Smooth muscle cell (in vitro differentiated cells): Measurements from ENCODE around the gene PHF12. TPM values are rescaled to one million over a fixed set of nuclear protein-coding genes. Genes with fewer than 3 reads are reported as not detected.
"Not testable (repeated sequence)": the region's sequence is repeated elsewhere in the genome, so short reads cannot be mapped to it uniquely, and the experiment has no call there.

ENCODE experiments used
- DNase-seq: peaks from one replicate; lab custom pipeline; 2025; ENCODE audit not compliant: unreplicated experiment; lab: John Stamatoyannopoulos, UW
- H2AFZ ChIP-seq: fragments of 200-600 bp; sonication (generic); 2 replicates; pipeline ENCODE4 v1.6.0; 2016; ENCODE audit warnings: antibody characterized with exemption, low read depth, mild to moderate bottlenecking
- H3F3A ChIP-seq: fragments of 200-600 bp; sonication (generic); 2 replicates; pipeline ENCODE4 v1.6.0; 2017; ENCODE audit warnings: antibody characterized with exemption, low read depth
- H3K27ac ChIP-seq: fragments of 200-600 bp; sonication (generic); 2 replicates; pipeline ENCODE4 v1.5.1; 2016; ENCODE audit warnings: low read depth, mild to moderate bottlenecking
- H3K27me3 ChIP-seq: fragments of 200-600 bp; sonication (generic); 2 replicates; pipeline ENCODE4 v1.6.1; 2016; ENCODE audit warnings: low read depth, mild to moderate bottlenecking
- H3K36me3 ChIP-seq: fragments of 200-600 bp; sonication (generic); 2 replicates; pipeline ENCODE4 v1.5.1; 2016; ENCODE audit warnings: low read depth
- H3K4me1 ChIP-seq: fragments of 200-600 bp; sonication (generic); 2 replicates; pipeline ENCODE4 v1.5.1; 2016; ENCODE audit warnings: low read depth
- H3K4me2 ChIP-seq: fragments of 200-600 bp; sonication (generic); 2 replicates; pipeline ENCODE4 v1.6.0; 2016; ENCODE audit warnings: mild to moderate bottlenecking
- H3K4me3 ChIP-seq: fragments of 200-600 bp; sonication (generic); 2 replicates; pipeline ENCODE4 v1.5.1; 2016; ENCODE audit warnings: mild to moderate bottlenecking
- H3K79me2 ChIP-seq: fragments of 200-600 bp; sonication (generic); 2 replicates; pipeline ENCODE4 v1.6.0; 2016; ENCODE audit warnings: low read depth, mild to moderate bottlenecking
- H3K9ac ChIP-seq: fragments of 200-600 bp; sonication (generic); 2 replicates; pipeline ENCODE4 v1.6.0; 2016; ENCODE audit warnings: low read depth
- H3K9me3 ChIP-seq: fragments of 200-600 bp; sonication (generic); replicated peaks from 2 replicates; pipeline ENCODE4 v1.5.1; 2016; ENCODE audit warnings: low read depth
- H4K20me1 ChIP-seq: fragments of 200-600 bp; sonication (generic); 2 replicates; pipeline ENCODE4 v1.6.0; 2016; ENCODE audit warnings: low read depth
- CTCF ChIP-seq: fragments of 200-600 bp; sonication (generic); IDR thresholded peaks from 2 replicates; pipeline ENCODE4 v1.5.1; 2017; ENCODE audit warnings: borderline replicate concordance, mild to moderate bottlenecking, antibody characterized with exemption; ENCODE audit not compliant: insufficient read depth, poor library complexity, severe bottlenecking
- WGBS: methylation state at CpG from one replicate; pipeline ENCODE4 v1.1.7; 2016; ENCODE audit warnings: low lambda C conversion rate; 5-methylcytosine and 5-hydroxymethylcytosine counted together
- polyA plus RNA-seq: library from polyadenylated mRNA; unstranded; fragments of >200 nt; fragmentation: Nextera tagmentation; extraction: Ambion mirVana; gene quantifications from 2 replicates; pipeline ENCODE4 v1.2.1, GENCODE V29; 2016
- total RNA-seq: library from RNA; depleted of rRNA; stranded (reverse); fragments of >200 nt; gene quantifications from 2 replicates; pipeline ENCODE4 v1.2.3, GENCODE V29; 2014

Gene PHF12
- total and polyA plus RNA-seq, 2 experiments from 2014 or later: 14.0 to 18.9 TPM

- H3K27ac ChIP-seq: no peak overlapping the region
- no peaks in the 10 kb centered on the region for H3F3A ChIP-seq
- peaks cover 99% of the 10 kb centered on the region for H3K79me2 ChIP-seq
- H3K9me3 ChIP-seq: no peaks in the 10 kb centered on the region
- no peak overlapping the region for H2AFZ ChIP-seq
- no peaks in the 10 kb centered on the region for H3K36me3 ChIP-seq
- DNase-seq: no peak
- H3K9ac ChIP-seq: no peak overlapping the region
- TF ChIP-seq CTCF: no peak
- peaks cover 43% of the 10 kb centered on the region for H3K4me1 ChIP-seq
- H4K20me1 ChIP-seq: peaks cover 100% of the 10 kb centered on the region
- no peak overlapping the region for H3K4me3 ChIP-seq
- 84% methylated on average over 5 of the region's 5 CpGs for whole genome bisulfite sequencing
- no peak overlapping the region for H3K4me2 ChIP-seq
- H3K27me3 ChIP-seq: no peaks in the 10 kb centered on the region
Observed at GRCh38 chr17:28937044-28937729, 14.1 kb downstream of the PHF12 start.

DNA sequence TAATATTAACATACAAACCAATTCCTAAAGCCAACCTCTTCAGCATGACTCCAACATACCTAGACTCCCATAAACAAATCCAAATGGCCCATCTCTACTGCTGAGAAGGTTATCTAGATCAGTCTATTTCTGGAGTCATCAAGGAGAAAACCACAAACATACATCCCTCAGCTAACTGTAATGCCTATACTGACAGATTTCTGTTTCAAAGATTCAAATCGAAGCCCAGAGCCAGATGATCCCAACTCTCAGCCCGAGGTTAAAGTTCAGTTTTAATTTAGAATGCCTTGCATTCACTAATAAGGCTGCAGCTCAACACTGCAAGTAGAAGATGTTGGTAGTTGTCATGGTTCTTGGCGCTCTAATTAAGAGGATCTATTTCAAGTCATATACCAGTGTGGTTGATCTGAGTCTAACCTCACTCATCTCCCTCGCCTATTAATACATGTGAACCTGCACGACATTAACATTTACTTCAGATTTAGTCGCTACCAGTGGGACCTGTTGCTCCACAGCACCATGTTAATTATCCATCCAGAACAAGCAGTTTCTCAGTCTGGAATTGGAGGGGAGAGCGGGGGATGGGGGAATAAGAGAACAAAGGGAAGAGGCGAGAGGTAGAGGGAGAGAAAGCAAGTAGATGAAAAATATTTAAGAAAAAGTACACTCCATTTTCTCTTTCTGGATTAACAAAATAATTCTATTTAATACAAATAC lies 15.4 kb downstream of the PHF12 start:
- Histone ChIP-seq H3K4me3 (no peak overlapping the region), H3F3A (no peaks in the 10 kb centered on the region), H4K20me1 (peaks cover 100% of the 10 kb centered on the region), H3K36me3 (no peaks in the 10 kb centered on the region), H3K79me2 (peaks cover 99% of the 10 kb centered on the region), H3K27me3 (no peaks in the 10 kb centered on the region), H2AFZ (no peak overlapping the region), H3K9ac (no peak overlapping the region), H3K27ac (no peak overlapping the region), H3K4me1 (peaks cover 37% of the 10 kb centered on the region), H3K4me2 (no peak overlapping the region), H3K9me3 (no peaks in the 10 kb centered on the region)
- 96% methylated on average over 8 of the region's 8 CpGs for WGBS
- no peak for TF ChIP-seq CTCF
- DNase-seq: no peak

DNA sequence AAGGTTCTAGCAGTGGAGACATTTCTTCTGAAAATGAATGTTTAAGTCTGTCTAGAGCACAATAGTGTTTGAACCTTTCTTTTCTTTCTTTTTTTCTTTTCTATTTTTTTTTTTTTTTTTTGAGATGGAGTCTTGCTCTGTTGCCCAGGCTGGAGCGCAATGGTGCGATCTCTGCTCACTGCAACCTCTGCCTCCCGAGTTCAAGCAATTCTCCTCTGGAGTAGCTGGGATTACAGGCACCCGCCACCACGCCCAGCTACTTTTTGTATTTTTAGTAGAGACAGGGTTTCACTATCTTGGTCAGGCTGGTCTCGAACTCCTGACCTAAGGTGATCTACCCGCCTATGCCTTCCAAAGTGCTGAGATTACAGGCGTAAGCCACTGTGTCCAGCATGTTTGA lies 16.8 kb downstream of the PHF12 start:
- not testable (repeated sequence) for H3K27ac ChIP-seq, H3F3A ChIP-seq, H3K4me3 ChIP-seq, DNase-seq, H2AFZ ChIP-seq, H3K27me3 ChIP-seq, H3K4me2 ChIP-seq, H3K36me3 ChIP-seq, H3K9me3 ChIP-seq, H3K9ac ChIP-seq
- 96% methylated on average over 8 of the region's 8 CpGs for WGBS
- Histone ChIP-seq H3K4me1 (peaks cover 23% of the 10 kb centered on the region), H4K20me1 (peaks cover 100% of the 10 kb centered on the region), H3K79me2 (peaks cover 99% of the 10 kb centered on the region)

DNA sequence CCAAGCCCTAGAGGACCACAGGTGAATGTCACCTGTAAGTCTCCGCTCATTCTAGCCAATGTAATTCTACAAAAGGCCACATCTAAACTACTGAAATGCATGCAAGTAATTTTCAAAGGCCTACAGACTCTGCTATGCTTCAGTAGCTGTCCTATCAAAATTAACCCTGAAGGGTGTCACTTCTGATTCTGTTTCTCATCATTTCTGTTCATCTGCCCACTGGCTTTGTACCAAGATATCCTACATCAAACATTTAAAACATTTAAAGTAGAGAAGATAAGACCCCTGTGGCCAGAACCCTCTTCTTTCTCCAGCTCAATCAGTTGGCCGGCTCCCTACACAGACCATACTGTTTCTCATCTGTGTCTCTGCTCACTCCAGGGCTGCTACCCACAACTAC lies 21.5 kb downstream of the PHF12 start:
- no peaks in the 10 kb centered on the region for H3K9me3 ChIP-seq
- H3K36me3 ChIP-seq: no peaks in the 10 kb centered on the region
- 91% methylated on average over 2 of the region's 2 CpGs for WGBS
- H3K4me1 ChIP-seq: no peaks in the 10 kb centered on the region
- peaks cover 100% of the 10 kb centered on the region for H4K20me1 ChIP-seq
- H3K27me3 ChIP-seq: no peaks in the 10 kb centered on the region
- no peak overlapping the region for H3K4me3 ChIP-seq
- peaks cover 74% of the 10 kb centered on the region for H3K79me2 ChIP-seq
- H2AFZ ChIP-seq: no peak overlapping the region
- TF ChIP-seq CTCF: no peak
- no peak overlapping the region for H3K27ac ChIP-seq
- H3K9ac ChIP-seq: no peak overlapping the region
- peaks cover 16% of the 10 kb centered on the region for H3F3A ChIP-seq
- no peak for DNase-seq
- no peak overlapping the region for H3K4me2 ChIP-seq
